ENCODE data around the gene KRT82. TPM values are rescaled to one million over a fixed set of nuclear protein-coding genes. Genes with fewer than 3 reads are reported as not detected.
"Not testable (repeated sequence)": the region's sequence is repeated elsewhere in the genome, so short reads cannot be mapped to it uniquely, and the experiment has no call there.

The KRT82 gene
- polyA plus RNA-seq, 4 donors: not detected

DNA sequence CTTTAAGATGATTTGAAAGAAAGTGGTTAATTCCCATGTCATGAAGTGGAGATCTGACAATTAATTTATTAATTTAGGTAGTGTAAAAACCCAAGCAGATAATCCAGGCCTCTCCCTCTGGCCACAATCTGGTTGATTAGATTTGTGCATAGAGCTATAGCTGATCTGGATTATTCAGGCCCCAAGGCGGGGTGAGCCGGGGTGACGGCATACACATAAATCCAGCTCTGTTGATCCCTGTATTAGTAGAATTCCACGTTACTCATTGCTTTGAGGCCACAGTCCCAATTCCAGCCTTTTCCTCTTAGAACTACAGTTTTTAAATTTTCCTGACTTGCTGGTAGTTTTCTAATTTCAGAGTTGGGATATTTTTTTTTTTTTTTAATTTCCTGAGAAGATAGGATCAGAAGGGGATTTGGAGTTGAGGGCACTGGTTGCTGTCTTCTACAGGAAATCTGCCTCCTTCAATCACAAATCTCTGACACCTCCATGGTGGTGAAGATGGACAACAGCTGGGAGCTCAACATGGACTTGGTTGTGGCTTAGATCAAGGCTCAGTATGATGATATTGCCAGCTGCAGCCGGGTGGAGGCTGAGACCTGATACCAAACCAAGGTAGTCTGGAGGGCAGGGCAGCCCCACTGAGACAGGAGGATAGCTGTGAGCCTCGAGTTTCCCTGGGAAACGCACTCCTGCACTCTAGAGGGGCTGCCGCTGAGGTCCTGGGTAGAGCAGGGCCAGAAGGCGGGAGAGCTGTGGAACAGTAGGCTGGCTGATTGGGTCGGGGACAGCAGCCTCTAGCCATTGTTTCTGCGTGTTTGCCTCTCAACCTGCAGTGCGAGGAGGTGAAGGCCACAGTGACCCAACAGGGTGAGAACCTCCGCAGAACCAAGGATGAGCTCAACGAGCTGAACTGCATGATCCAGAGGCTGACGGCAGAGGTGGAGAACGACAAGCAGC, 58.3 kb downstream of the KRT82 start:
- DNase-seq (ENCODE audit: low read depth in 4 of 4, low spot score in 3 of 4): no peak

- DNase-seq (ENCODE audit: low read depth in 4 of 4, low spot score in 3 of 4): no peak
These were observed 59.1 kb downstream of the KRT82 start for GRCh38 chr12:52347016-52347415.

- no peak for DNase-seq (ENCODE audit: low read depth in 4 of 4, low spot score in 3 of 4)
These were observed 59.5 kb downstream of the KRT82 start for GRCh38 chr12:52346593-52346992.

DNA sequence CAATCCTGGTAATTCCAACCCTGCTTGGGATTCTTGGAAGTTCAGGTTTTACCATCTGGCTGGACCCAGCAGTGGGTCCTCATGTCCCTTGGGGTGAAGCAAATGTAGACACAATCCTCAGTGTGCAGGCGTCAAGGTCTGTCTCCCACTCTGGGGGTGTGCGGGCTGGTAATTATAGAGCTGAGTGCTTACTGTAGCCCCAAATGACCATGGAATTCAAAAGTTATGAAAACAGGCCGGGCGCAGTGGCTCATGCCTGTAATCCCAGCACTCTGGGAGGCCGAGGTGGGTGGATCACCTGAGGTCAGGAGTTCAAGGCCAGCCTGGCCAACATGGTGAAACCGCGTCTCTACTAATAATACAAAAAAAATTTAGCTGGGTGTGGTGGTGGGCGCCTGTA, 61.1 kb downstream of the KRT82 start:
- DNase-seq (ENCODE audit: low read depth in 4 of 4, low spot score in 3 of 4): not testable (repeated sequence)

DNA sequence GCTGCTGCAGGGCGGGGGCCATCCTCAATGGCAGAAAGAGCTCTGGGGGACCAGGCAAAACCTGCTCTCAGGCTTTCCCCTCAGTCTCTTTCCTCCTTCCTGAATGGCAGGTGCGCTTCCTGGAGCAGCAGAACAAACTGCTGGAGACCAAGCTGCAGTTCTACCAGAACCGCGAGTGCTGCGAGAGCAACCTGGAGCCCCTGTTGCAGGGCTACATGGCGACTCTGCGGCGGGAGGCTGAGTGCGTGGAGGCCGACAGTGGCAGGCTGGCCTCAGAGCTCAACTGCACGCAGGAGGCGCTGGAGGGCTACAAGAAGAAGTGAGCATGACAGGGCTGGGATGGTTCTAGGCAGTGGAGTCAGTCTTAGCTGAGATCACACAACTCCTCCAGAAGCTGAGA, 62.0 kb downstream of the KRT82 start:
- DNase-seq (ENCODE audit: low read depth in 4 of 4, low spot score in 3 of 4): no peak

Other genes starting within 250 kb of the KRT82 start
- gene KRT80, start 214.3 kb downstream of the KRT82 start, polyA plus RNA-seq (ENCODE audit: insufficient read length in 4 of 4): 1 to 10 TPM in 2 of 4 donors, under 1 TPM in 2; 0.83 to 1.4 (median 1.0) TPM
- gene KRT7, start 173.1 kb downstream of the KRT82 start, polyA plus RNA-seq (ENCODE audit: insufficient read length in 4 of 4): 100 to 1,000 TPM in 1 of 4 donors, 10 to 100 TPM in 3; 44.7 to 121 (median 73.1) TPM
- under 1 TPM in 2 of 4 donors, not detected in 2; 0.07 to 0.13 TPM for gene KRT86, start 131.7 kb downstream of the KRT82 start, polyA plus RNA-seq (ENCODE audit: insufficient read length in 4 of 4)
- under 1 TPM in 1 of 4 donors, not detected in 3; 0.13 TPM for gene KRT81, start 114.8 kb downstream of the KRT82 start, polyA plus RNA-seq (ENCODE audit: insufficient read length in 4 of 4)
- gene KRT83, start 84.9 kb downstream of the KRT82 start, polyA plus RNA-seq (ENCODE audit: insufficient read length in 4 of 4): not detected
- gene KRT85, start 38.9 kb downstream of the KRT82 start, polyA plus RNA-seq (ENCODE audit: insufficient read length in 4 of 4): not detected
- gene KRT84, start 20.7 kb downstream of the KRT82 start, polyA plus RNA-seq (ENCODE audit: insufficient read length in 4 of 4): not detected
- gene KRT75, start 28.0 kb upstream of the KRT82 start, polyA plus RNA-seq (ENCODE audit: insufficient read length in 4 of 4): not detected
- not detected for gene KRT6B, start 45.8 kb upstream of the KRT82 start, polyA plus RNA-seq (ENCODE audit: insufficient read length in 4 of 4)
- gene KRT6C, start 67.5 kb upstream of the KRT82 start, polyA plus RNA-seq (ENCODE audit: insufficient read length in 4 of 4): not detected
- gene KRT6A, start 86.9 kb upstream of the KRT82 start, polyA plus RNA-seq (ENCODE audit: insufficient read length in 4 of 4): under 1 TPM in 1 of 4 donors, not detected in 3; 0.10 TPM
- gene KRT5, start 114.1 kb upstream of the KRT82 start, polyA plus RNA-seq (ENCODE audit: insufficient read length in 4 of 4): 1 to 10 TPM in 2 of 4 donors, under 1 TPM in 2; 0.28 to 1.9 (median 0.98) TPM
- gene KRT71, start 146.8 kb upstream of the KRT82 start, polyA plus RNA-seq (ENCODE audit: insufficient read length in 4 of 4): not detected
- not detected for gene KRT74, start 167.5 kb upstream of the KRT82 start, polyA plus RNA-seq (ENCODE audit: insufficient read length in 4 of 4)
- gene KRT72, start 195.1 kb upstream of the KRT82 start, polyA plus RNA-seq (ENCODE audit: insufficient read length in 4 of 4): under 1 TPM in 1 of 4 donors, not detected in 3; 0.11 TPM
- not detected for gene KRT73, start 212.2 kb upstream of the KRT82 start, polyA plus RNA-seq (ENCODE audit: insufficient read length in 4 of 4)
- not detected for gene KRT2, start 245.9 kb upstream of the KRT82 start, polyA plus RNA-seq (ENCODE audit: insufficient read length in 4 of 4)